Measurements from ENCODE around the gene CENPK.

DNA sequence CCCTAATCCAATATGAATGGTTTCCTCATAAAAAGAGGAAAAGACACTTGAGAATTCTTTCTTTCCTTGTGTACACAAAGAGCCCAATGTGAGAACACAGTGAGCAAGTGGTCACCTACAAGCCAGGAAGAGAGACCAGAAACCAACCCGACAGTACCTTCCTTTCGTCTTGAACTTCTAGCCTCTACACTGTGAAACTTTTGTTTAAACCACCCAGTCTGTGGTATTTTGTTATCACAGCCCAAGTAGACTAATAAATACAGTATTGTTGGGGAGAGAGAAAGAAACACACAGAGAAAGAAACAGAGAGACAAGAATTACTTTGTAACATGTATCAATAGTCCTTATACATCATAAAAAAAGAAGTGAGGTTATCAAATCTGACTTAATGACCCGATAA is 37.2 kb downstream of the CENPK start:
- TF ChIP-seq, protein P1, sequence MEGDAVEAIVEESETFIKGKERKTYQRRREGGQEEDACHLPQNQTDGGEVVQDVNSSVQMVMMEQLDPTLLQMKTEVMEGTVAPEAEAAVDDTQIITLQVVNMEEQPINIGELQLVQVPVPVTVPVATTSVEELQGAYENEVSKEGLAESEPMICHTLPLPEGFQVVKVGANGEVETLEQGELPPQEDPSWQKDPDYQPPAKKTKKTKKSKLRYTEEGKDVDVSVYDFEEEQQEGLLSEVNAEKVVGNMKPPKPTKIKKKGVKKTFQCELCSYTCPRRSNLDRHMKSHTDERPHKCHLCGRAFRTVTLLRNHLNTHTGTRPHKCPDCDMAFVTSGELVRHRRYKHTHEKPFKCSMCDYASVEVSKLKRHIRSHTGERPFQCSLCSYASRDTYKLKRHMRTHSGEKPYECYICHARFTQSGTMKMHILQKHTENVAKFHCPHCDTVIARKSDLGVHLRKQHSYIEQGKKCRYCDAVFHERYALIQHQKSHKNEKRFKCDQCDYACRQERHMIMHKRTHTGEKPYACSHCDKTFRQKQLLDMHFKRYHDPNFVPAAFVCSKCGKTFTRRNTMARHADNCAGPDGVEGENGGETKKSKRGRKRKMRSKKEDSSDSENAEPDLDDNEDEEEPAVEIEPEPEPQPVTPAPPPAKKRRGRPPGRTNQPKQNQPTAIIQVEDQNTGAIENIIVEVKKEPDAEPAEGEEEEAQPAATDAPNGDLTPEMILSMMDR (conservative IDR thresholded peaks at IDR 0.05): no peak
- TF ChIP-seq EZH2 (IDR thresholded peaks at IDR 0.05; ENCODE audit: low read depth): no peak
